GM12878 (cell line): ENCODE data around the gene NFE2L1. TPM values are rescaled to one million over a fixed set of nuclear protein-coding genes. Genes with fewer than 3 reads are reported as not detected.

Experiments used
- BRCA1 ChIP-seq: IDR thresholded peaks from 2 replicates; pipeline ENCODE4 v1.6.1; 2011; ENCODE audit warnings: low read depth, low read length, improper control_type of control experiment
- CEBPB ChIP-seq, 2 experiments: fragments of 150-350 bp in 1 of 2; IDR thresholded peaks; 2 replicates each; pipeline ENCODE4 v1.6.1; 2012 to 2014; ENCODE audit warnings: low read depth in 2 of 2, low read length in 2 of 2, borderline replicate concordance in 1 of 2, inconsistent platforms in 1 of 2
- EED ChIP-seq: sonication (generic); IDR thresholded peaks from 2 replicates; pipeline ENCODE4 v1.6.1; 2016; ENCODE audit warnings: antibody characterized with exemption, low read depth
- NFYA ChIP-seq: IDR thresholded peaks from 2 replicates; pipeline ENCODE4 v1.6.1; 2011; ENCODE audit warnings: low read depth, mild to moderate bottlenecking, low read length, improper control_type of control experiment, borderline replicate concordance
- NFYB ChIP-seq: IDR thresholded peaks from 2 replicates; pipeline ENCODE4 v1.6.1; 2011; ENCODE audit warnings: low read depth, mild to moderate bottlenecking, low read length, improper control_type of control experiment, moderate library complexity; ENCODE audit not compliant: insufficient read depth
- RAD51 ChIP-seq: fragments of 450-650 bp; IDR thresholded peaks from 2 replicates; pipeline ENCODE4 v1.6.1; 2016; ENCODE audit warnings: moderate library complexity, mild to moderate bottlenecking, inconsistent platforms
- RUNX3 ChIP-seq: IDR thresholded peaks from 2 replicates; pipeline ENCODE4 v1.6.1; 2012; ENCODE audit warnings: low read length, inconsistent platforms
- ZBED1 ChIP-seq: IDR thresholded peaks from 2 replicates; pipeline ENCODE4 v1.6.1; 2016; ENCODE audit warnings: borderline replicate concordance
- ZNF622 ChIP-seq: fragments of 450-650 bp; IDR thresholded peaks from 2 replicates; pipeline ENCODE4 v1.6.1; 2017; ENCODE audit warnings: mild to moderate bottlenecking, inconsistent platforms
- polyA plus RNA-seq, 11 experiments: library from polyadenylated mRNA; depleted of rRNA in 4 of 11; unstranded in 6 of 11; stranded (reverse) in 5 of 11; fragments of >200 nt; fragmentation: Nextera tagmentation in 4 of 11; fragmentation: Illumina TruSeq in 1 of 11; extraction: Ambion mirVana in 4 of 11; extraction: Trizol in 1 of 11; gene quantifications; 1 replicate in 1 of 11; 2 replicates in 10 of 11; pipeline versions ENCODE4 v1.2.1 to v1.2.3, GENCODE V29; 2011 to 2016; ENCODE audit warnings: inconsistent platforms in 2 of 11, missing spikeins in 2 of 11, low read depth in 1 of 11
- total RNA-seq, 4 experiments: library from RNA; depleted of rRNA in 3 of 4; stranded (reverse); fragments of >200 nt in 3 of 4; fragmentation: Illumina TruSeq in 1 of 4; extraction: Trizol in 1 of 4; gene quantifications; 2 replicates each; pipeline versions ENCODE4 v1.2.1 to v1.2.3, GENCODE V29; 2013 to 2021
- TF ChIP-seq, protein P1 (sequence below): fragments of 450-650 bp; IDR thresholded peaks from 2 replicates; pipeline ENCODE4 v1.6.1; 2017; ENCODE audit warnings: low read depth, mild to moderate bottlenecking, moderate library complexity
- TF ChIP-seq, protein P2 (sequence below): IDR thresholded peaks from 2 replicates; pipeline ENCODE4 v1.6.1; 2011; ENCODE audit warnings: borderline replicate concordance, low read depth, mild to moderate bottlenecking, moderate library complexity, mixed read lengths, low read length; ENCODE audit not compliant: insufficient read depth; ENCODE audit errors: extremely low read length
- TF ChIP-seq, protein P3 (sequence below): fragments of 450-650 bp; IDR thresholded peaks from 2 replicates; pipeline ENCODE4 v1.6.1; 2017; ENCODE audit warnings: mild to moderate bottlenecking, moderate library complexity

The NFE2L1 gene
- total and polyA plus RNA-seq, 10 of the 15 experiments (the other 5 are each of a cell fraction or from before 2014, with no cell fraction given) = 3.8 to 104 (median 26.4) TPM

DNA sequence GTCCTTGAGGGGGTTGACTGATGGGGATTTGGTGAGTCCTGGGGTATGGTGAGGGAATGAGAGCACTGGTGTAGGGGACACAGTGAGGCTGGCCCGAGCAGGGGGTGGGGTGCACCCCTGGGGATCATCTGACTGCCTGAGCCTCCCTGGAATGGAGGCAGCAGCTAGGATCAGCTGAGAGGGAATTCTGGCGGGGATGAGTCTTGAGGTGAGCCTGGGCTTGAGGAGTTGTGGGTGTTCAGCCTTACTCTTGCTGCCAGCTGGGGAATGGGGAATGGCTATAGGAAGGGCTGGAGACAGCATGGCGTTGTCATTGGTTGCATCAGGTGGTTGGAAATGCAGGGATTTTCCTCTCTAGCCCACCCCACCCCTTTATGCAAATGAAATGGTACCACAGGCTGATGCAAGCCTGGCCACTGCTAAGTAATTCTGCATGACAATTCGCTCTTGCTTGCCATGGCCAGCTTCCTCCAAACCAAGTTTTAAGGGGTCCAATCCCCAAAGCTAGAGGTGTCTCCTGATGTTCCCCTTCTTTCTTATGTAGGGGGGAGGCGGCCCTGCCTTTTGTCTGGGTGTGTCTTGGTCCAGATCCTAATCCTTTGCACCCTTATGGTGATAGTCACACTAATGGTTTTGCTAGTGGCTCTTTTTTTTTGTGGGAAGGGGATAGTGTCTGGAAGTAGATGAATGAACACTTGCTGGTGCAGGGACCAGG is 7.5 kb downstream of the NFE2L1 start (continued):
- TF ChIP-seq, protein P1, sequence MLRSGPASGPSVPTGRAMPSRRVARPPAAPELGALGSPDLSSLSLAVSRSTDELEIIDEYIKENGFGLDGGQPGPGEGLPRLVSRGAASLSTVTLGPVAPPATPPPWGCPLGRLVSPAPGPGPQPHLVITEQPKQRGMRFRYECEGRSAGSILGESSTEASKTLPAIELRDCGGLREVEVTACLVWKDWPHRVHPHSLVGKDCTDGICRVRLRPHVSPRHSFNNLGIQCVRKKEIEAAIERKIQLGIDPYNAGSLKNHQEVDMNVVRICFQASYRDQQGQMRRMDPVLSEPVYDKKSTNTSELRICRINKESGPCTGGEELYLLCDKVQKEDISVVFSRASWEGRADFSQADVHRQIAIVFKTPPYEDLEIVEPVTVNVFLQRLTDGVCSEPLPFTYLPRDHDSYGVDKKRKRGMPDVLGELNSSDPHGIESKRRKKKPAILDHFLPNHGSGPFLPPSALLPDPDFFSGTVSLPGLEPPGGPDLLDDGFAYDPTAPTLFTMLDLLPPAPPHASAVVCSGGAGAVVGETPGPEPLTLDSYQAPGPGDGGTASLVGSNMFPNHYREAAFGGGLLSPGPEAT = peak; percentile 73
- peak; percentile 37; the same call in 1 of the 2 replicates for TF ChIP-seq RAD51
- no peak for TF ChIP-seq ZNF622
- TF ChIP-seq ZBED1 = no peak
- no peak for TF ChIP-seq BRCA1
- TF ChIP-seq EED = 0 out of 2 replicates have a peak, but pooled peaks have one; percentile 22
- no peak for TF ChIP-seq NFYA
- peak; percentile 76 for TF ChIP-seq NFYB
- peak in 1 of 2 experiments; percentile 93; a peak in 2 of 4 replicates for TF ChIP-seq CEBPB (IDR thresholded peaks at IDR 0.05; ENCODE audit: borderline replicate concordance in 1 of 2, low read depth in 2 of 2, low read length in 2 of 2)
- TF ChIP-seq, protein P2, sequence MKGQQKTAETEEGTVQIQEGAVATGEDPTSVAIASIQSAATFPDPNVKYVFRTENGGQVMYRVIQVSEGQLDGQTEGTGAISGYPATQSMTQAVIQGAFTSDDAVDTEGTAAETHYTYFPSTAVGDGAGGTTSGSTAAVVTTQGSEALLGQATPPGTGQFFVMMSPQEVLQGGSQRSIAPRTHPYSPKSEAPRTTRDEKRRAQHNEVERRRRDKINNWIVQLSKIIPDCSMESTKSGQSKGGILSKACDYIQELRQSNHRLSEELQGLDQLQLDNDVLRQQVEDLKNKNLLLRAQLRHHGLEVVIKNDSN = no peak
- TF ChIP-seq RUNX3 = peak; percentile 75
- TF ChIP-seq, protein P3, sequence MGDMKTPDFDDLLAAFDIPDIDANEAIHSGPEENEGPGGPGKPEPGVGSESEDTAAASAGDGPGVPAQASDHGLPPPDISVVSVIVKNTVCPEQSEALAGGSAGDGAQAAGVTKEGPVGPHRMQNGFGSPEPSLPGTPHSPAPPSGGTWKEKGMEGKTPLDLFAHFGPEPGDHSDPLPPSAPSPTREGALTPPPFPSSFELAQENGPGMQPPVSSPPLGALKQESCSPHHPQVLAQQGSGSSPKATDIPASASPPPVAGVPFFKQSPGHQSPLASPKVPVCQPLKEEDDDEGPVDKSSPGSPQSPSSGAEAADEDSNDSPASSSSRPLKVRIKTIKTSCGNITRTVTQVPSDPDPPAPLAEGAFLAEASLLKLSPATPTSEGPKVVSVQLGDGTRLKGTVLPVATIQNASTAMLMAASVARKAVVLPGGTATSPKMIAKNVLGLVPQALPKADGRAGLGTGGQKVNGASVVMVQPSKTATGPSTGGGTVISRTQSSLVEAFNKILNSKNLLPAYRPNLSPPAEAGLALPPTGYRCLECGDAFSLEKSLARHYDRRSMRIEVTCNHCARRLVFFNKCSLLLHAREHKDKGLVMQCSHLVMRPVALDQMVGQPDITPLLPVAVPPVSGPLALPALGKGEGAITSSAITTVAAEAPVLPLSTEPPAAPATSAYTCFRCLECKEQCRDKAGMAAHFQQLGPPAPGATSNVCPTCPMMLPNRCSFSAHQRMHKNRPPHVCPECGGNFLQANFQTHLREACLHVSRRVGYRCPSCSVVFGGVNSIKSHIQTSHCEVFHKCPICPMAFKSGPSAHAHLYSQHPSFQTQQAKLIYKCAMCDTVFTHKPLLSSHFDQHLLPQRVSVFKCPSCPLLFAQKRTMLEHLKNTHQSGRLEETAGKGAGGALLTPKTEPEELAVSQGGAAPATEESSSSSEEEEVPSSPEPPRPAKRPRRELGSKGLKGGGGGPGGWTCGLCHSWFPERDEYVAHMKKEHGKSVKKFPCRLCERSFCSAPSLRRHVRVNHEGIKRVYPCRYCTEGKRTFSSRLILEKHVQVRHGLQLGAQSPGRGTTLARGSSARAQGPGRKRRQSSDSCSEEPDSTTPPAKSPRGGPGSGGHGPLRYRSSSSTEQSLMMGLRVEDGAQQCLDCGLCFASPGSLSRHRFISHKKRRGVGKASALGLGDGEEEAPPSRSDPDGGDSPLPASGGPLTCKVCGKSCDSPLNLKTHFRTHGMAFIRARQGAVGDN = 0 out of 2 replicates have a peak, but pooled peaks have one; percentile 48
